K562 (cell line): ENCODE data around the gene COL4A2. TPM values are rescaled to one million over a fixed set of nuclear protein-coding genes. Genes with fewer than 3 reads are reported as not detected.

Experiments
- CC2D1A ChIP-seq: fragments of 450-650 bp; IDR thresholded peaks from 2 replicates; pipeline ENCODE4 v1.6.1; 2017; ENCODE audit warnings: mild to moderate bottlenecking
- DDX20 ChIP-seq: fragments of 450-650 bp; IDR thresholded peaks from 2 replicates; pipeline ENCODE4 v1.6.1; 2016; ENCODE audit warnings: missing genetic modification characterization, low read depth, mild to moderate bottlenecking, missing compliant biosample characterization, moderate library complexity
- FOXP1 ChIP-seq: sonication (generic); formaldehyde crosslinking; IDR thresholded peaks from 2 replicates; pipeline ENCODE4 v1.8.0; 2022; ENCODE audit warnings: mild to moderate bottlenecking, missing genetic modification reagents
- HDAC1 ChIP-seq, 2 experiments: fragments of 450-650 bp; IDR thresholded peaks; 2 replicates each; pipeline ENCODE4 v1.6.1; 2016 to 2017; ENCODE audit warnings: inconsistent platforms in 1 of 2, mild to moderate bottlenecking in 1 of 2, moderate library complexity in 1 of 2
- HEY1 ChIP-seq: fragments of 250-450 bp; sonication (Bioruptor Pico); IDR thresholded peaks from 2 replicates; pipeline ENCODE4 v1.5.0; 2020; ENCODE audit warnings: mild to moderate bottlenecking, moderate library complexity, borderline replicate concordance
- KHSRP ChIP-seq: fragments of 450-650 bp; IDR thresholded peaks from 2 replicates; pipeline ENCODE4 v1.6.1; 2017
- NUFIP1 ChIP-seq: fragments of 450-650 bp; IDR thresholded peaks from 2 replicates; pipeline ENCODE4 v1.6.1; 2018; ENCODE audit not compliant: partially characterized antibody
- TEAD2 ChIP-seq: fragments of 450-650 bp; IDR thresholded peaks from 2 replicates; pipeline ENCODE4 v1.6.1; 2016; ENCODE audit warnings: missing genetic modification characterization, control low read depth, missing compliant biosample characterization
- YY1 ChIP-seq, 3 experiments: IDR thresholded peaks; 2 replicates each; pipeline ENCODE4 v1.6.1; 2011; ENCODE audit warnings: low read length in 2 of 3, mild to moderate bottlenecking in 2 of 3, moderate library complexity in 2 of 3, borderline replicate concordance in 1 of 3, control low read depth in 1 of 3, low read depth in 1 of 3; ENCODE audit not compliant: insufficient read depth in 3 of 3, insufficient replicate concordance in 2 of 3, control insufficient read depth in 1 of 3, insufficient read length in 1 of 3; ENCODE audit errors: extremely low read depth in 1 of 3
- ZNF282 ChIP-seq: sonication (generic); formaldehyde crosslinking; IDR thresholded peaks from 2 replicates; pipeline ENCODE4 v1.8.1; 2023; ENCODE audit warnings: missing genetic modification reagents
- polyA plus RNA-seq, 8 experiments: library from polyadenylated mRNA; depleted of rRNA in 4 of 8; stranded (reverse) in 5 of 8; unstranded in 3 of 8; fragments of >200 nt; fragmentation: Nextera tagmentation in 2 of 8; fragmentation: Illumina TruSeq in 1 of 8; extraction: Ambion mirVana in 2 of 8; extraction: Trizol in 1 of 8; gene quantifications; 2 replicates each; pipeline versions ENCODE4 v1.2.1 to v1.2.3, GENCODE V29; 2011 to 2014; ENCODE audit warnings: inconsistent platforms in 1 of 8, missing spikeins in 1 of 8
- total RNA-seq, 7 experiments: library from RNA; depleted of rRNA in 6 of 7; stranded (reverse); fragments of >200 nt in 6 of 7; fragmentation: Illumina TruSeq in 2 of 7; extraction: Trizol in 2 of 7; gene quantifications; 2 replicates each; pipeline versions ENCODE4 v1.2.1 to v1.2.3, GENCODE V29; 2011 to 2021; ENCODE audit warnings: low replicate concordance in 1 of 7
- TF ChIP-seq, protein P1 (sequence below), 2 experiments: fragments of 450-650 bp in 1 of 2; sonication (generic) in 1 of 2; formaldehyde crosslinking in 1 of 2; IDR thresholded peaks; 2 replicates each; pipeline versions ENCODE4 v1.7.1 to v1.9.0; 2016 to 2022; ENCODE audit warnings: inconsistent platforms in 1 of 2, mild to moderate bottlenecking in 1 of 2, missing genetic modification reagents in 1 of 2

The COL4A2 gene
- total and polyA plus RNA-seq, 9 of the 15 experiments (the other 6 are each of a cell fraction or from before 2014, with no cell fraction given), result 0.13 to 15.2 (median 8.1) TPM

DNA sequence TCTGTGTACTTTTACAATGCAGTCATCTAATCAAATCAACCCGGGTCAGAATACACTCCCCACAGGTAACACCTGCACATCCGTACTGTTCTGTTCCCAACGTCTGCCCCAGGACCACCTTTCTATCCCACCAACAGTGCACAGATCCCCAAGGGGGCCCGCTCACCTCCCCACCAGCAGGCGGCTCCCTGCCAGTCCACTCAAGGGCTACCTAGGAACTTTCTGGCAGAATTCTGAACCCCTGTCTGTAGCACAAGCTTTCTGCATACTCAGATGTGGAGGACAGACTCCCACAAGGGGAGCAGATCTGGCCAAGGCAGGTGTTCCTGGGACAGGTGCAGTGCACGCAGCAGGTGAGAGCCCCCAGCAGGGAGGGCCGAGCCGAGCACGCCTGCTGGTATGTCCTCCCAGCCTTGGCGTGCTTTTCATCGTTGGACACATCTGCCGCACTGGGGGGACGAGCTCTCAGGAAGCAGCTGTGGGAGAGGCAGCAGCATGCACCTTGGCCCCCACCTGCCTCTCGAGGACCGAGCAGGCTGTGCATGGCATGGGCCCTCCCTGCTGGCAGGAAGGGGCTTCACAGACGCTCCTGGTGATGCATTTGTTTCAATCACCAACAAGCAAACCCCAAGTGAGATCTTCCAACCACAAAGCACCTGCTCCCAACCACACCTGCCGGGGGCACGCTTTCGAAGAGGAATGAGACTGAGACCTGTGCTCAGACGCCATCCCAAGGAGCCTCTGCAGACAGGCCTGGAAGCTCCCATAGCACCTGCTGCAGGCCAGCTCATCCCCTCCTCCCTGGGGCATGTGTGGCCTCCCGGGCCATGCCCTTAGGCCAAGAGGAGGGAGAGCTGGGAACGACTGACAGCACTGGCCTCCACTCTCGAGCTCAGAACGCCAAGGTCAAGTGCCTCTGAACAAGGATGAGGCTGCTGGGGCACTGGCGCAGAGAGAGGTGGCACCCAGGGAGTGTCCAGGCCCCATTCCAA lies 218.5 kb downstream of the COL4A2 start (continued):
- TF ChIP-seq, protein P1, sequence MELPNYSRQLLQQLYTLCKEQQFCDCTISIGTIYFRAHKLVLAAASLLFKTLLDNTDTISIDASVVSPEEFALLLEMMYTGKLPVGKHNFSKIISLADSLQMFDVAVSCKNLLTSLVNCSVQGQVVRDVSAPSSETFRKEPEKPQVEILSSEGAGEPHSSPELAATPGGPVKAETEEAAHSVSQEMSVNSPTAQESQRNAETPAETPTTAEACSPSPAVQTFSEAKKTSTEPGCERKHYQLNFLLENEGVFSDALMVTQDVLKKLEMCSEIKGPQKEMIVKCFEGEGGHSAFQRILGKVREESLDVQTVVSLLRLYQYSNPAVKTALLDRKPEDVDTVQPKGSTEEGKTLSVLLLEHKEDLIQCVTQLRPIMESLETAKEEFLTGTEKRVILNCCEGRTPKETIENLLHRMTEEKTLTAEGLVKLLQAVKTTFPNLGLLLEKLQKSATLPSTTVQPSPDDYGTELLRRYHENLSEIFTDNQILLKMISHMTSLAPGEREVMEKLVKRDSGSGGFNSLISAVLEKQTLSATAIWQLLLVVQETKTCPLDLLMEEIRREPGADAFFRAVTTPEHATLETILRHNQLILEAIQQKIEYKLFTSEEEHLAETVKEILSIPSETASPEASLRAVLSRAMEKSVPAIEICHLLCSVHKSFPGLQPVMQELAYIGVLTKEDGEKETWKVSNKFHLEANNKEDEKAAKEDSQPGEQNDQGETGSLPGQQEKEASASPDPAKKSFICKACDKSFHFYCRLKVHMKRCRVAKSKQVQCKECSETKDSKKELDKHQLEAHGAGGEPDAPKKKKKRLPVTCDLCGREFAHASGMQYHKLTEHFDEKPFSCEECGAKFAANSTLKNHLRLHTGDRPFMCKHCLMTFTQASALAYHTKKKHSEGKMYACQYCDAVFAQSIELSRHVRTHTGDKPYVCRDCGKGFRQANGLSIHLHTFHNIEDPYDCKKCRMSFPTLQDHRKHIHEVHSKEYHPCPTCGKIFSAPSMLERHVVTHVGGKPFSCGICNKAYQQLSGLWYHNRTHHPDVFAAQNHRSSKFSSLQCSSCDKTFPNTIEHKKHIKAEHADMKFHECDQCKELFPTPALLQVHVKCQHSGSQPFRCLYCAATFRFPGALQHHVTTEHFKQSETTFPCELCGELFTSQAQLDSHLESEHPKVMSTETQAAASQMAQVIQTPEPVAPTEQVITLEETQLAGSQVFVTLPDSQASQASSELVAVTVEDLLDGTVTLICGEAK (IDR thresholded peaks at IDR 0.05), result no peak
- TF ChIP-seq, protein P1 (CRISPR knock-in tag; IDR thresholded peaks at IDR 0.05), result no peak
- TF ChIP-seq CC2D1A (no peak), HDAC1 (IDR thresholded peaks at IDR 0.05) (no peak), HEY1 (CRISPR knock-in tag) (no peak), NUFIP1 (no peak), FOXP1 (CRISPR knock-in tag) (no peak), ZNF282 (no peak), TEAD2 (tag) (no peak), KHSRP (no peak), YY1 (IDR thresholded peaks at IDR 0.05; ENCODE audit: borderline replicate concordance in 1 of 3, control insufficient read depth in 1 of 3, extremely low read depth in 1 of 3, insufficient read depth in 3 of 3, insufficient read length in 1 of 3, insufficient replicate concordance in 2 of 3, low read depth in 1 of 3, low read length in 2 of 3) (no peak), DDX20 (tag) (no peak)
